ENCODE results near the gene MRPL12. TPM values are rescaled to one million over a fixed set of nuclear protein-coding genes. Genes with fewer than 3 reads are reported as not detected.

MRPL12 gene
- total and polyA plus RNA-seq, 2 of the 13 experiments (the other 11 are each of a cell fraction or from before 2014, with no cell fraction given) = 39.1 to 94.1 TPM

GRCh38 chr17:81713556-81714411 is 10.6 kb downstream of the MRPL12 start (continued):
- peak; percentile 69 for TF ChIP-seq RXRA (CRISPR knock-in tag; IDR thresholded peaks at IDR 0.05)
- peak; percentile 83; the same call in 1 of the 2 replicates for TF ChIP-seq YEATS2 (CRISPR knock-in tag; IDR thresholded peaks at IDR 0.05; ENCODE audit: borderline replicate concordance)
- peak; percentile 68; the same call in 1 of the 2 replicates for TF ChIP-seq ZBTB49 (CRISPR knock-in tag; IDR thresholded peaks at IDR 0.05; ENCODE audit: borderline replicate concordance)
- peak; percentile 82; the same call in 1 of the 2 replicates for TF ChIP-seq REPIN1 (CRISPR knock-in tag; IDR thresholded peaks at IDR 0.05; ENCODE audit: borderline replicate concordance, low read depth)
- no peak; the same call in 1 of the 2 replicates for TF ChIP-seq ZNF136 (CRISPR knock-in tag; IDR thresholded peaks at IDR 0.05; ENCODE audit: low read depth)
- peak; percentile 33 for TF ChIP-seq LBX2 (CRISPR knock-in tag; IDR thresholded peaks at IDR 0.05; ENCODE audit: borderline replicate concordance)
- peak; percentile 67; the same call in 1 of the 2 replicates for TF ChIP-seq JDP2 (CRISPR knock-in tag; IDR thresholded peaks at IDR 0.05; ENCODE audit: borderline replicate concordance)
- peak; percentile 61; the same call in 1 of the 2 replicates for TF ChIP-seq ZNF124 (CRISPR knock-in tag; IDR thresholded peaks at IDR 0.05)
- peak; percentile 78; the same call in 1 of the 2 replicates for TF ChIP-seq FIP1L1 (IDR thresholded peaks at IDR 0.05; ENCODE audit: borderline replicate concordance, insufficient read depth, low read depth, low read length)
- peak; percentile 36 for TF ChIP-seq ZSCAN9 (CRISPR knock-in tag; IDR thresholded peaks at IDR 0.05; ENCODE audit: borderline replicate concordance)
- peak; percentile 100 for TF ChIP-seq ZBTB46 (CRISPR knock-in tag; IDR thresholded peaks at IDR 0.05; ENCODE audit: borderline replicate concordance)
- TF ChIP-seq PREB (CRISPR knock-in tag; IDR thresholded peaks at IDR 0.05) = no peak
- TF ChIP-seq ZNF343 (CRISPR knock-in tag; IDR thresholded peaks at IDR 0.05) = peak; percentile 91; the same call in 1 of the 2 replicates
- TF ChIP-seq ARNT2 (CRISPR knock-in tag; IDR thresholded peaks at IDR 0.05; ENCODE audit: low read depth) = peak; percentile 75; the same call in 1 of the 2 replicates
- peak; percentile 69; the same call in 1 of the 2 replicates for TF ChIP-seq ZNF616 (CRISPR knock-in tag; IDR thresholded peaks at IDR 0.05; ENCODE audit: low read depth)
- no peak for TF ChIP-seq DNMT3B (CRISPR knock-in tag; conservative IDR thresholded peaks at IDR 0.05)
- TF ChIP-seq NCOA2 (CRISPR knock-in tag; IDR thresholded peaks at IDR 0.05) = 0 out of 2 replicates have a peak, but pooled peaks have one; percentile 68
- TF ChIP-seq BORCS8-MEF2B (CRISPR knock-in tag; IDR thresholded peaks at IDR 0.05) = peak; percentile 96
- TF ChIP-seq ZMYM3 (CRISPR knock-in tag; IDR thresholded peaks at IDR 0.05) = peak; percentile 82; the same call in 1 of the 2 replicates
- no peak for TF ChIP-seq ARID2 (CRISPR knock-in tag; IDR thresholded peaks at IDR 0.05; ENCODE audit: borderline replicate concordance)

All from HepG2 (cell line).